Epidermal melanocyte (primary cell): ENCODE results near the gene TTC39A.
A peak's percentile ranks its signal among the peaks of the same experiment; 100 is the strongest.

Experiments
- DNase-seq: peaks from one replicate; pipeline ENCODE4 v3.0.0; 2011; ENCODE audit warnings: low spot score; ENCODE audit not compliant: insufficient read length

The TTC39A gene

GRCh38 chr1:51297401-51298321 is 32.7 kb downstream of the TTC39A start:
- no peak for DNase-seq

GRCh38 chr1:51296383-51297357 is 33.7 kb downstream of the TTC39A start:
- DNase-seq = peak; percentile 84

DNA sequence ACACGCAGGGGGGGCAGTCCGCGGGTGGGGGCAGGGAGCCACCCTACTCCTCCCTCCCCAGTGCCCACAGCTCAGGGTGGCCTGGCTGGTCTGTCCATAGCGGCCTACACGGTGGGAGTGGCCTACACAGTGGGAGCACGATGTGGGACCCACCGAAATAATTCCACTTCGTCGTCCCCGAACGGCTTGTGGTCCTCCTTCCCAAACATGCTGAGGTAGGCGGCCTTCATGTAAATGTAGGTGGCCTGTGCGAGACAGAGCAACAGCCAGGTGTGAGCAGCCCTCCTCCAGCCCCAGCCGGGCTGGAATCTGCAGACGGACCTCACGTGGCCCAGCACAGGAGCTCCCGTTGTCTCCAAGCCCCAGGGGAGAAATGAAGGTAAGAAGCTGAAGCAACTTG is 34.4 kb downstream of the TTC39A start:
- no peak for DNase-seq

GRCh38 chr1:51294566-51295184 is 35.7 kb downstream of the TTC39A start:
- no peak for DNase-seq

GRCh38 chr1:51293898-51294515 is 36.4 kb downstream of the TTC39A start:
- no peak for DNase-seq

DNA sequence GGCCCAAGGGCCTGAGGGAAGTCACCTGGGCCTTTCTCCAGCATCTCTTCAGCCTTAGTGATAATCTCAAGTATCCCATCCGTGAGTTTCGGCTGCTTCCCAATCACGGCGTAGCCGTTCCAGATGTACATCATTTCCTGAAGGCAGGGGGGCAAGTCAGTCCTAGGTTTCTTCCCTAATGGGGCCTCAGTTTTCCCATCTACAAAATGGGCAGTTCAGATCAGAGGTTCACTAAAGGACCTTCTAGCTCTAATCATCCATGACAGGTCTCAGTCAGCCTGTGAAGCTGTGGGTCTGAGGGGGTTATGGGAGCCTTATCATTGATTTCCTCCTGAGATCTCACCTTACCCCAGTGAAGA is 39.9 kb downstream of the TTC39A start:
- no peak for DNase-seq

DNA sequence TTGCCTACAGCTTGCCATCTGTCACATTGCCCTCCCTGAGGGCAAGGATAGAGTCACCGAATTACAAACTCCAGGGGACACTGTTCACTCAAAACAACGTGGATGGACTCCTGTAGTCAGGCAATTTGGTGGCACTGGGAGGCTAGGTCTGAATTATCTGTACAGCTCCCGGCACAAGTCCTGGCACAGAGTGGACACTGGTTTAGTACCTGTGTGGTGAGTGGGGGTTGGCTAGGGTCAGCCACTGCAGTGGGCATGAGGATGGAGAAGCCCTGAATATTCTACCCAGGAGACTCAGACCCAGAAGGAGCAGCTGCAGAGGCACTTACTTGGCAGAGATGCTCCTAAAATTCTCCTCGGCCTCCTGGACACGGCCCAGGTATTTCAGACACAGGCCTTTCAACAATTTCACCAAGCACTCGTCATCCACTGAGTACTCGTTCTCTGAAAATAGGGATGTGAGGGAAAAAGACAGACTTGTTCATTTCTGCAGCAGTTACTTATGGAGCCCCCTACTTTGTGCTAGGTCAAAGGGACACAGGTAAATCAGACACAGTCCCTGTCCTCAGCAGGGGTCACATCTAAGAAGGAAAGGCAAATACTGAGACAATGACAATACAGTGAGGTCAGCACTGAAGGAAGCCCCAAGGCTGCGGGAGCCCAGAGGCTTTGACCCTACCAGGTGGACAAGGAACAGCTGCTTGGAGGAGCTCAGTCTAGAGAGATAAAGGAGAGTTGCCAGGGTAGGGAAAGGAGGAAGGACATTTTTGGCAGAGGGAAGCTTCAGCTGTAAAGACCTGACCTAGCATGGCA is 40.5 kb downstream of the TTC39A start:
- no peak for DNase-seq

GRCh38 chr1:51288578-51288977 is 41.8 kb downstream of the TTC39A start:
- DNase-seq = no peak

DNA sequence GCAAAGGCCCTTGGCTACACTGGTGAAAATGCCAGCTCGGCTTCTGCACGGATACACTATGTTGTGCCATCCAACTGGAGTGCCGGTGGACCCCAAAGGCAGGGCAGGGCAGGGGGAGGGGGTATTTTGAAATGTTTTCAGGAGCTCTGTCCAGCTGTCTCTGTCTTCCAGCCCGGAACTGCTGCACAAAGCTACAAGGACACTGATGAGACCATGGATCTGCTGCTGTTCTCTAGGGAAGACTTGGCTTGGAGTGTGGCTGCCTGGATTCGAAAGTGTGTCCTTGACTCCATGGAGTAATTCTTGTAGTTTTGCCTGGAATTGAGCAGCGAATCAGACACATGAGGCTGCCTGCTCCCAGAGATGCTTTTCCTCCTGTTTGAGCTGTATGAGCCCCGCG is 42.4 kb downstream of the TTC39A start:
- no peak for DNase-seq

DNA sequence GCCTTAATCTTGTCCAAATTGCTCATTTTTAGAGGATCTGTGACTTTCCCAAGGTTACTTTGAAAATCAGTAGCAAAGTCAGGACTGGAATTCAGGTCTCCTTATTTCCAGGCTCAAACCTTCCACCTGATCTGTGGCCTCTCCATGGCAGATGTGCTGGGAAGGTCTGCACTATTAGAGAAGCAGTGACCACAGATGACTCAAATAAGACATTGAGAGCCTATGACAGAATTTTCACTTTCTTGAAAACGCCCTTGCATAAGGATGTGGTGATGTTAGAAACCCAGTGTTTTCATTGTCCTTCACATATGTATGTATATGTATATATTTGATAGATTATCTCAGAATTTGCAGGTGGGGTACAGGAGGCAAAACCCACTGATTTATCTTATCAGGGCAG is 45.3 kb downstream of the TTC39A start:
- DNase-seq = no peak

DNA sequence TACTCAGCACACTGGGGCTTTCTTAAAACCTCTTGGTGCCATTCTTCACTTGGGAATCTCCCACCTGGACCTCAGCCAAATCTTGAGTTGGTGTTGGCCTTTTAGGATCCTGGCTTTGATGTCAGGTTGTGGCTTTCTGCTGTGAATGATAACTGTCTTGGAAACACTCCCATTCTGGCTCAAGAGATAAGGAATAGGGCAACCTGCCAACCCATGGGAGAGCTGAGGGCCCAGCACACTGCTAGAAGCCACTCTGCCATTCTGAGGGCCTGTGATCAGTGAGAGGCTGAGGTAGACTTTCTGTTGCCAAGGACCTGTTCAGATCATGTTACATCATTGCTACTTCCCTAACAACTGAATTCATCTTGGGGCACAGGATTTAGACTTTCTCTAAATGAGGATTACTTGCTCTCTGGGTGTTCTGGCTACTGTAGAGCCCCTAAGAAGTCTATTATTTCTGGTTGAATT is 45.8 kb downstream of the TTC39A start:
- DNase-seq = no peak

GRCh38 chr1:51283979-51284378 is 46.4 kb downstream of the TTC39A start:
- DNase-seq = no peak

DNA sequence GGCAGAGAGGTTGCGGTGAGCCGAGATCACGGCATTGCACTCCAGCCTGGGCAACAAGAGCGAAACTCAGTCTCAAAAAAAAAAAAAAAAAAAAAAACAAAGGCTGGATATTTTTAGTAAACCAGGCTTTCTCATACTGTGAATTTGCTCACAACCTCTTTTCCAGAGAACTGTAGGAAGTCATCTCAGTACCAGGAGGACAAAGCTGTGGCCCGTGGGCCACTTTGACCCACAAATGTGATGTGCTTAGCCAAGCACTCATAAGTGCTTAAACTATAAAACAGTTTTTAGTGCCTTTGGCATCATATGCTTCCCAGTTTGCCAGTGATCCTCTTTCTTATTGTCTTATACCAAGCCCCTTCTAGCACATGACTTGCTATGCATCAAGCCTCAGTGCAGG is 47.8 kb downstream of the TTC39A start:
- no peak for DNase-seq

GRCh38 chr1:51281807-51282206 is 48.6 kb downstream of the TTC39A start:
- no peak for DNase-seq

- no peak for DNase-seq
These were observed 49.9 kb downstream of the TTC39A start for GRCh38 chr1:51280321-51280978.

GRCh38 chr1:51276286-51276685 is 54.1 kb downstream of the TTC39A start:
- DNase-seq = no peak

GRCh38 chr1:51274676-51275075 is 55.7 kb downstream of the TTC39A start:
- DNase-seq = no peak

- DNase-seq = no peak
These were observed 57.4 kb downstream of the TTC39A start for GRCh38 chr1:51272916-51273315.

GRCh38 chr1:51270751-51271150 is 59.6 kb downstream of the TTC39A start:
- no peak for DNase-seq

GRCh38 chr1:51268634-51269033 is 61.7 kb downstream of the TTC39A start:
- DNase-seq = no peak
